NOMO-1 treated with dmso at 0.1 percent for 144 hours (cell line): ENCODE measurements around the gene MCRIP1.

Source experiments
- DNase-seq: peaks from one replicate; lab custom pipeline; 2025; ENCODE audit not compliant: unreplicated experiment; lab: John Stamatoyannopoulos, UW

MCRIP1 gene

DNA sequence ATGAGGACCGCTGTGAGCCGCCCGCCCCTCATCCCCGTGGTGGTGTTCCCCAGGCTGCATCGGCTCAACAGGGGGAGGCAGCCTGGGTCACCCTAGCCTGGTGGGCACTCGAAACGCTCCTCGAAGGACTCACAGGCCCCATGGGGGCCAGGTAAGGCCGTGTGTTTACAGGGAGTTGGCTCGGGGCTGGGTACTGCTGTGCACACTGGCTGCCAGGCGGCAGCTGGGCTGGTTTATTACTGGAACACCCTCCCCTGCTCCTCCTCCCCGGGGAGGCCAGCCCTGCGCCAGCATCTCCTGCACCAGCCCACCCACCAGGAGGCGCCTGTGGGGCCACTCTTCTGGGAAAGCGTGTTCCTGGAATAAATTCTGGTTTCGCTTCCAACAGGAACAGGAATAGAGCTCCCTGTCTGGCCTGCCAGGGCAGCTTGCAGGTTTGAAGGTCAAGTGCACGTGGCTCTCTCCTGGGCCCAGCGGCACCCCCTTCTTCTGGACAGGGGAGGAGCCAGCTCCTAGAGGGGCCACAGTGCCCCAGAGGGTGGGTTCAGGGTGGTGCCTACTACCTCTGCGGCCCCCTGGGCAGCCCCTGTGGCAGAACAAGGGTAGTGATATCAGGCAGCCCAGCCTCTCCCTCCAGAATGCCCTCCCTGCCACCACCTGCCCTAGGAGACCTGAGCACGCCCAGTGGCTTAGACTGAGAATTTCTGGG, 11.3 kb downstream of the MCRIP1 start:
- no peak for DNase-seq

DNA sequence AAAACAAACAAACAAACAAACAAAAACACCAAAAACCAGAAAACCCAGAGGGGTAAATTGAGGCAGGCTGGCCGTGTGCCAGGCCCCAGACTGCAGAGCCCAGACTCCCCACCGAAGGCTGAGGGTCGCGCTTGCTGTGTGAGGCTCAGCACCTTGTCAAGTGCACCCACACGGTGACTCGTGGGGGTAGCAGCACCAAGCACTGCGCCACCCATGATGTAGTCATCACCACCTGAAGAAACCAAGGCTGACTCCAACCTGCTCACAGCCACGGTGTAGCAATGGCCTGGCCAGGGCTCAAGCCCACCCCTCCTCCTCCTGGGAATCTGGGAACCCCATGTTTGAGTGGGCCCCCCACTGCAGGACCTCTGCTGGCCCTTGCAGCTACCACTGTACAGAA, 11.9 kb downstream of the MCRIP1 start:
- DNase-seq = no peak

DNA sequence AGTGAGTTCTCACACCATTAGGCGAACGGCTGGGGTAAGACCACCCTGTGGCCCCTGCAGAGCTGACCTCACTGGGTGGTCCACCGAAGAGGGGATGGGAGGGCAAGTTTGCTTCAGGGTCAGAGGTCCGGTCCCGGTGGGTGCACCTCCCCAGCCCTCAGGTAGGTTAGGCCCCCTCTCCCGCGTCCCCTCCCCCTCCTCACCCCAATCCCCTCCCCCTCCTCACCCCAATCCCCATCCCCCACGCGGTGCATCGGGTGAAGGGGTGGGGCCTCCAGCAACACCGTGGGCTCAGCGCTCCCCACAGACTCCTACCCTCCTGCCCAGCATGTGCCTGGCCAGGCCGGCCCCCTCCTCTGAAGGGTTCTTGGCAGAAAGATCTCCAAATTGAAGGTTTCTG, 13.4 kb downstream of the MCRIP1 start:
- DNase-seq = no peak

DNA sequence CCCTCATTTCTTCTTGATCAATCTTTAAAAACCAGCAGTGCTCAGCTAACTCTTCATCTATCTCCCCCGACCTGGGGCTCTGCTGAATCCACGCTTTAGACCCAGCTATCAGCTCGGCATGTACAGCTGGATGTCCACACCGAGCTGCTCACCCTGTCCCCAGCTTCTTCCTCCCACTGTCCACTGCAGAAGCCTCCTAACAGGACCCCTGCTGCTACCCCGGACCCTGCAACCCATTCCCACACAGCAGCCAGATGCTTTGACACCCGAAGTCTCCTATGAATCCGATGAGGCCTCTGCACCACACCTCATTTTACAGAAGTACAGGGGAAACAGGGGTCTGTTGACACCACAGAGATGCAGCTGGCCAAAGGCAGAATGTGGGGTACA, 15.3 kb downstream of the MCRIP1 start:
- no peak for DNase-seq

DNA sequence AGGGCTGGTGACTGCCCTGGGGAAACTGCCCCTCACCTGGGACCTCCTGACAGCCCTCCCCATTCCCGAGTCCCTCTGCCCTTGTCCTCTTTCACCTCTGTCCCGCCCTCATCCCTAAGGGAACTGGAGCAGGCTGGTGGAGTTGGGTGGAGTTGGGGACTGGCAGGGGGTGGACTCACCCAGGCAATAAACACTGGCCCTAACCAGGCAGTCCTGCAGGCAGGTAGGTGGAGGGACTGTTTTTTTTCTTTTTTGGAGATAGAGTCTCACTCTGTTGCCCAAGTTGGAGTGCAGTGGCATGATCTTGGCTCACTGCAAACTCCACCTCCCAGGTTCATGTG, 17.5 kb downstream of the MCRIP1 start:
- DNase-seq = no peak

DNA sequence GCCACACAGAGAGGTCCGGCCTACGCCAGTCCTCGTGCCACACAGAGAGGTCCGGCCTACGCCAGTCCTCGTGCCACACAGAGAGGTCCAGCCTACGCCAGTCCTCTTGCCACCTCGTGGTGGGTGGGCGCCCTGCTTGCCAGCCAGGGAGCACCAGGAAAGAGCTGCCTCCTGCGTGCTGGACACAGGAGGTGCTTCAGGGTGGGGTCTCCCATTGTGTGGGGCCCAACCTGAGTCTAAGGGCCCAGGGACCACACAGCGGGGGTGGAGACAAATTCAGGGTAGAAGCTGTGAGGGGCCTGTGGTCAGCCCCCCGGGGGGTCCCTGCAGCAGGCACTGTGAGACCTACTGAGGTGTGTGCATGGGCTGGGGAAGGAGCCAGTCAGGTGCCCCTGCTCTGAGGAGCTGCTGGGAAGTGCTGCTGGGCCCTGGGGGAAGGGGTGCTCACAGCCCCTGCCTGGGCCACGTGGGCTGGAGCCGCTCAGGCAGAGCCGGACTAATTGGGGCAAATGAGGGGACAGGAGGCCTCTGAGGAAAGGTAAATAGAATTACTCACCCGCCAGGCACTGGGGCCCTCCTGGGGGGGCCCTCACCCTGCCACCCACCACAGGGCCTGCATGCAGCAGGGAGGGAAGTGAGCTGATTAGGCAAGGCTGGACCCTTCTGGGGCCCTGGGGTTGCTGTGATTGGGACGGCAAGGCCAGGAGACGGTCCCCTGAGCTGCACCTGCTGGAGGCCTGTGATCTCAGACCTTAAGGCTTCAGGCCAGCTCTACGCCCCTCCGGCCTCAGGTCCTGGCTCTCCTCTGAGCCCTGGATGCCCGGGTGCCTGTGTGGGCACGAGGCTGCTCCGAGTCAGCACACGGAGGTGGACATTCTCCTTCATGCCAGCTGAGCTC, 18.1 kb downstream of the MCRIP1 start:
- DNase-seq = no peak

DNA sequence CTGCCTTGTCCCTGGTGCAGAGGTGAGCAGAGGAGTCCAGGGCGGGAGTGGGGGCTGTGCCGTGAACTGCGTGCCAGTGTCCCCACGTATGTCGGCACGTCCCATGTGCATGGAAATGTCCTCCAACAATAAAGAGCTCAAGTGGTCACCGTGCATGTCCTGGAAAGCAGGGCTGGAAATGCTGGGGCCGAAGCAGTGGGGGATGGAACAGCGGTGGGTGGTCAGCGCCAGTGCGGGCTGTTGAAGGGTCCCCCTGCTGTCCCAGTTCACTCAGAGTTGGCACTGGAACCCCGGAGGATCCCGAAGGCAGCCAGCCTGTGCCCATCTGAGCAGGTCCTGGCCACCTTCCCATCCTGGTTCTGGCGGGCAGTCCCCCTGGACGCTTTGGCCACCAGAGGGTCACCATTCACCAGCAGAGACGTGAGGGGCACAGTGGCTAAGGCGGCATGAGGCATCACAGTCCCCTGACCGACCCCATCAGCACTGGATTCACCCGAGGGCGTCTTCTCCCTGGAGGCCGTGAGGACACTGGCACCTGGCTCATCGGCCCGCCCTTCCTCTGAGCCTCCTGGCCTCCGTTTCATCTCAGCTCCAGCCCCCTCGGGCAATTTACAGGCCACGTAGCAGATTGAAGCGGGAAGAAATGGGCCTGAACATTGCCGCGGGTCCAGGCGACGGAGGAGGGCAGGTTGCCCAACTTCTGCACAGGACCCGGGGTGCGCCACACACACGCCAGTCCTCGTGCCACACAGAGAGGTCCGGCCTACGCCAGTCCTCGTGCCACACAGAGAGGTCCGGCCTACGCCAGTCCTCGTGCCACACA, 19.0 kb downstream of the MCRIP1 start:
- no peak for DNase-seq

DNA sequence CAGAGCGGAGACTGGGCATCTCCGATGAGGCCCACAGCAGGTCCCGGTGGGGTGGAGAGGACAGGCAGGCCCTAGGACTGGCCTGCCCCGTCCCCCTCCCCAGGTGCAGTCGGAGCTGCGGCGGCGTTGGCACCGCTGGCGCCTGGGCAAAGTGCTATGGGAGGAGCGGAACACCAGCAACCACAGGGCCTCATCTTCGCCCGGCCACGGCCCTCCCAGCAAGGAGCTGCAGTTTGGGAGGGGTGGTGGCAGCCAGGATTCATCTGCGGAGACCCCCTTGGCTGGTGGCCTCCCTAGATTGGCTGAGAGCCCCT, 19.8 kb downstream of the MCRIP1 start:
- no peak for DNase-seq

DNA sequence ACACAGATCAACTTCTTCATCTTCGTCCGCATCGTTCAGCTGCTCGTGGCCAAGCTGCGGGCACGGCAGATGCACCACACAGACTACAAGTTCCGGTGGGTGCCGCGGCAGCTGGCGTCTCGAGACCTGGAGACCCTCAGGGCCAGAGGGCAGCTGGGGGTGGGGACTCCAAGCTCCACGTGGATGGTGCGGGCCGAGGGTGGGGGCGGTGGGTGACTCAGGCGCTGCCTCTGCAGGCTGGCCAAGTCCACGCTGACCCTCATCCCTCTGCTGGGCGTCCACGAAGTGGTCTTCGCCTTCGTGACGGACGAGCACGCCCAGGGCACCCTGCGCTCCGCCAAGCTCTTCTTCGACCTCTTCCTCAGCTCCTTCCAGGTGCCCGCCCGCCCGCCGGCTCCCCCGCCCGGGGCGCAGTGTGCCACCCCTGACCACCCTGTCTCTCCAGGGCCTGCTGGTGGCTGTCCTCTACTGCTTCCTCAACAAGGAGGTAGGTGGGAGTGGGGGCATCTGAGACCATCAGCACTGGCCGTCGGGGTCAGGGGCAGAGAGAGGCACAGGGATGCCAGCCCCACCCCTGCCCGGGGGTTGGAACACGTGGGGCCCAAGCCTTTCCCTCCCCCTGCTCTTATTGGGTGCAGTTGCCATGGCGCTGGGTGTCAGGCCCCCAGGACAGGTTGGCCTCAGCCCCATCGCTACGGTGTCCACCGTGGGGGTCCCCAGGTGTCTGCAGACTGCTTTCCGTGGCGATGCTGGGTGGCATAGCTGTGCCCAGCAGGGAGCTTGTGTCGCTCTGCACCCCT, 20.3 kb downstream of the MCRIP1 start:
- no peak for DNase-seq

DNA sequence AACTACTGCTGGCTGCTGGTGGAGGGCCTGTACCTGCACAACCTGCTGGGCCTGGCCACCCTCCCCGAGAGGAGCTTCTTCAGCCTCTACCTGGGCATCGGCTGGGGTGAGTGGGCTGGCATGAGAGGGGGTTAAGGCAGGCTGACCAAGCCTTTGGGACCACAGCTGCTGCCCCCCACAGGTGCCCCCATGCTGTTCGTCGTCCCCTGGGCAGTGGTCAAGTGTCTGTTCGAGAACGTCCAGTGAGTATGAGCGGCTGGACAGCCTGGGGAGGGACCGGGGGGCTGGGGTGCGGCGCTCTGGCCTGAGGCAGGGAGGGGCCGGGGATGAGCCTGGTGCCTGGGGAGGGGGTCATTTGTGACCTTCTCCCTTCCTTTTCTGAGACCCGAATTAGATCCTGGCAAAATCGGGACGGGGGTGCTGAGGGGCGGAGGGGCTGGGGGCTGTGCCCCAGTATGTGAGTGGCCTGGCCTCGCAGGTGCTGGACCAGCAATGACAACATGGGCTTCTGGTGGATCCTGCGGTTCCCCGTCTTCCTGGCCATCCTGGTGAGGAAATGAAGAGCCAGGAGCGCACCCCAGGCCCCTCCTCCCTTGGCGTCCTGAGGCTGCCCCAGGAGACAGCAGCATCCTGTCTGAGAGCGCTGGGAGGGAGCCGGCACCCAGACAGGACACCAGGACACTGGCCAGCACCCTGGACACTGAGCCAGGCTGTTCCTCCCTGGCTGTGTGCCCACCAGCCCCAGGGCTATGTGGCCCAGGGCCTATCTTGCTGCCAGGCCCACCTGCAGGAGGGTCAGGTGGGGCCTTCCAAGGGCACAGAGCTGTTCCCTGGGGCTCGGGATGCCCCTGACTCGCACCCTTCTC, 21.2 kb downstream of the MCRIP1 start:
- no peak for DNase-seq

DNA sequence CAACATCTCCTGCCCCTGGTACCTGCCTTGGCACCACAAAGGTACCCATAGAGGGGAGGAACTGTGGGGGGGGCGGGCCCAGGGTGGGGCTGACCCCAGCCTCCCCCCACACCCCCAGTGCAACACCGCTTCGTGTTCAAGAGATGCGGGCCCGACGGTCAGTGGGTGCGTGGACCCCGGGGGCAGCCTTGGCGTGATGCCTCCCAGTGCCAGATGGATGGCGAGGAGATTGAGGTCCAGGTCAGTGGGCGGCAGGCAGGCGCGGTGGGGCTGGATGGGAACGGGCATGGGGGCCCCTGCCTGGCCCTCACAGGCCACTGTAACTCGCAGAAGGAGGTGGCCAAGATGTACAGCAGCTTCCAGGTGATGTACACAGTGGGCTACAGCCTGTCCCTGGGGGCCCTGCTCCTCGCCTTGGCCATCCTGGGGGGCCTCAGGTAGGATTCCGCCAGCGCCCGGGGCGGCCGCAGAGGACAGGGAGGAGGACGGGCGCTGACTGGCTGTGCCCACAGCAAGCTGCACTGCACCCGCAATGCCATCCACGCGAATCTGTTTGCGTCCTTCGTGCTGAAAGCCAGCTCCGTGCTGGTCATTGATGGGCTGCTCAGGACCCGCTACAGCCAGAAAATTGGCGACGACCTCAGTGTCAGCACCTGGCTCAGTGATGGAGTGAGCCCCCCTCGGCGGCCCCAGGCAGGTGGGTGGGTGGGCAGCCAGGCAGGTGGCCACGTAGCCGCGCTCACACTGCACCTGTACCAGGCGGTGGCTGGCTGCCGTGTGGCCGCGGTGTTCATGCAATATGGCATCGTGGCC, 22.0 kb downstream of the MCRIP1 start:
- no peak for DNase-seq

DNA sequence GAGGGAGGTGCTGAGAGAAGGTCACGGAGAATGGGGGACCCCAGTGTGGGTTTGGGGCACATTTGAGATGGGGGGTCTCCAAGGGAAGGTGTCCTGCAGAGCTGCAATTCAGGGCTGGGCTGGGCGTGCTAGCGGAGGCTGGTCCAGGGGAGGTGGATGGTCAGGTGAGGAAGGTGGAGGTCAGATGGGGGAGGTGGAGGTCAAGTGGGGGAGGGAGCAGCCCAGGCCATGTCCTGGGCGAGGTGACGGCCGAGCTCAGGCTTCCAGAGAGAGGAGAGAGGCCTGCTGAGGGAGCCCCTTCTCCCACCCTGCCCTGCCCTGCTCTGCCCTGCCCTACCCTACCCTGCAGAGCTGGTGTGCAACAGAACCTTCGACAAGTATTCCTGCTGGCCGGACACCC, 22.6 kb downstream of the MCRIP1 start:
- no peak for DNase-seq

DNA sequence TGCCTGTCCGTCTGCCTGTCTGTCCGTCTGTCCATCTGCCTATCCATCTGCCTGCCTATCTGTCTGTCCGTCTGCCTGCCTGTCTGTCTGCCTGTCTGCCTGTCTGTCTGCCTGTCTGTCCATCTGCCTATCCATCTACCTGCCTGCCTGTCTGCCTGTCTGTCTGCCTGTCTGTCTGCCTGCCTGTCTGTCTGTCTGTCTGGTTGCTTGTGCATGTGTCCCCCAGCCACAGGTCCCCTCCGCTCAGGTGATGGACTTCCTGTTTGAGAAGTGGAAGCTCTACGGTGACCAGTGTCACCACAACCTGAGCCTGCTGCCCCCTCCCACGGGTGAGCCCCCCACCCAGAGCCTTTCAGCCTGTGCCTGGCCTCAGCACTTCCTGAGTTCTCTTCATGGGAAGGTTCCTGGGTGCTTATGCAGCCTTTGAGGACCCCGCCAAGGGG, 23.5 kb downstream of the MCRIP1 start:
- no peak for DNase-seq

DNA sequence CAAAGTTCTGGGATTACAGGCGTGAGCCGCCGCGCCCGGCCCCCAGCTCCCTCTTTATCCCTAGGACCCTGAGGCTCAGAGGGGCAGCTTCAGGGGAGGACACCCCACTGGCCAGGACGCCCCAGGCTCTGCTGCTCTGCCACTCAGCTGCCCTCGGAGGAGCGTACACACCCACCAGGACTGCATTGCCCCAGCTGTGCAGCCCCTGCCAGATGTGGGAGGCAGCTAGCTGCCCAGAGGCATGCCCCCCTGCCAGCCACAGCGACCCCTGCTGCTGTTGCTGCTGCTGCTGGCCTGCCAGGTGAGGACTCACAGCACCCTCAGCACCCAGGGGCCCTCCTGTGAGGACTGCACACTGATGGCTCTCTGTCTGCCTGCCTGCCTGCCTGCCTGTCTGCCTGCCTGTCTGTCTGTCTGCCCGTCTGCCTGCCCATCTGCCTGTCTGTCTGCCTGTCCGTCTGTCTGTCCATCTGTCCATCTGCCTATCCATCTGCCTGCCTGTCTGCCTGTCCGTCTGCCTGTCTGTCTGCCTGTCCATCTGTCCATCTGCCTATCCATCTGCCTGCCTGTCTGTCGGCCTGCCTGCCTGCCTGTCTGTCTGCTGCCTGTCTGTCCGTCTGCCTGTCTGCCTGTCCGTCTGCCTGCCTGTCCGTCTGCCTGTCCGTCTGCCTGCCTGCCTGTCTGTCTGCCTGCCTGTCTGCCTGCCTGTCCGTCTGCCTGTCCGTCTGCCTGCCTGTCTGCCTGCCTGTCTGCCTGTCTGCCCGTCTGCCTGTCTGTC, 24.1 kb downstream of the MCRIP1 start:
- DNase-seq = no peak

DNA sequence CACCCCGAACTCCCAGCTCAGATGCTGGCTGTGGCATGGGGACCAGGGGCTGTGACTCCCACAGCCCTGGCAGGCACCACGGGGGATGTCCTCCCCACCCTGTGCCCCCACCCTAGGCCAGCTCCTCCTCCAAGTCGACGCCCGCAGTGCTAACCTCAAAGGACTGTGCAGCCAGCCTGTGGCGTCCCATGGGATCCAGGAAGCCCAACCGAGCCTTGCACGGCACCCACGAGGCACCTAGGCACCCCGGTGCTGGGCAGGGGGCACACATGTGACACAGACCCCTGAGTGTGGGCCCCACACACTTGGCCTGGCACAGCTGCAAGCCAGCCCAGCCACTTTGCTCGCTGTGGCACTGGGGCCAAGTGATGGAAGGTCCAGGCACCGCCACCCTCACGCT, 25.3 kb downstream of the MCRIP1 start:
- no peak for DNase-seq

DNA sequence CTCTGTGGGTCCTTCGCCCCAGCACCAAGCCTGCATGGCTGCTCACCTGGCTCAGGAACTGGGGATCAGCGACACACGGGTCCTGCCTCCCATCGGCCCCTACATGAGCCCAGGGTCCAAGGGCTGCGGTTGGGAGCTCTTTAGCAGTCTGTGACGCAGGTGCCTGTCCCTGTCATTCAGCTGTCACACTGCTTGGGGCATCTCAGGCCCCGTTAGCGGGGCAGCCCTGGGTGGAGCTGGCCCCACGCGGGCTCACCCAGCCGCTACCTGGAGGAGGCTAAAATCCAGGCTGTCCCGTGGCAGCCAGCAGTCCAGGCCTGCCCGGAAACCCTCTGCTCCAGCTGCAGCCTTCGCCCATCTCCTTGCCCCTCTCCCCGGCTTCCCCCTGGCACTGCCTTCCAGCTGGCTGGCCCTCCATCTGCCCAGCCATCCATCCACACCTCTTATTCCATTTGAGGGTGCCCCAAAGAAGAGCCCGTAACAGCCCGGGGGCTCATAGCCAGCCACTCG, 25.8 kb downstream of the MCRIP1 start:
- no peak for DNase-seq

DNA sequence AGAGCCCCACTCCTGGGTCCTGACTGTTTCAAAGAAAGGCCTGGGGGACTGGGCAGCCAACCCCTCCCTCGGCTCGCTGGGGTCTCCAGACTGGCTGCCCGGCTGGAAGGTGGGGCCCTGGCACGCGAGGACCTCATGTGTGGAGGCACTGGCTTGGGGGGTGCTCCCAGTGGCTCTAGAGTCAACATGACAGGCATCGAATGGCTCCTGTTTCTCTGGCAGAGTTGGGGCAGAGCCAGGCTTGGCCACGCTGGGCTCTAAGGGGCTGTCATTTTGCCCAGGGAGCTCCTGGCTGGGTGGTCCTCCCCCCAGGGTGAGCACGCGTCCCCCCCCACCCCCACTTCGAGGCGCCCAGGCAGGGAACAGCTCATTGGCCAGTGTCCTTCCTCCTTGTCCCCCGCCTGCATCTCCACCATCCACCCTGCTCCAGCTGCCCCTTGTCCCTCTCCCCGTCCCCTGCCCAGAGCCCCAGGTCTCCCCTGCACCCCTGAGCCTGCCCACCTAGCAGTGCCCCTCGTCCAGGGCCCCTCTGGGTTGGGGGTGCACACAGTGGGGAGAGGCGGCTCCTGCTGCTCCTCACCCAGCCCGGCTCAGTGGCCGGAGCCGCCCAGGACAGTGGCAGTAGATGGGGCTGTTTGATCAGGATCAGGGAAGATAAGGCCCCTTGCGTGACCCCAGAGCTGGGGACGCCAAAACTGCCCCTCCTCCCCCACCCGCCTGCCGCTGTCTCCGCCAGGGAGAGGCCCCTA, 26.5 kb downstream of the MCRIP1 start:
- DNase-seq = no peak
